ENCODE data around the gene TXNDC17.
"Not testable (repeated sequence)": the region's sequence is repeated elsewhere in the genome, so short reads cannot be mapped to it uniquely, and the experiment has no call there.

The TXNDC17 gene

DNA sequence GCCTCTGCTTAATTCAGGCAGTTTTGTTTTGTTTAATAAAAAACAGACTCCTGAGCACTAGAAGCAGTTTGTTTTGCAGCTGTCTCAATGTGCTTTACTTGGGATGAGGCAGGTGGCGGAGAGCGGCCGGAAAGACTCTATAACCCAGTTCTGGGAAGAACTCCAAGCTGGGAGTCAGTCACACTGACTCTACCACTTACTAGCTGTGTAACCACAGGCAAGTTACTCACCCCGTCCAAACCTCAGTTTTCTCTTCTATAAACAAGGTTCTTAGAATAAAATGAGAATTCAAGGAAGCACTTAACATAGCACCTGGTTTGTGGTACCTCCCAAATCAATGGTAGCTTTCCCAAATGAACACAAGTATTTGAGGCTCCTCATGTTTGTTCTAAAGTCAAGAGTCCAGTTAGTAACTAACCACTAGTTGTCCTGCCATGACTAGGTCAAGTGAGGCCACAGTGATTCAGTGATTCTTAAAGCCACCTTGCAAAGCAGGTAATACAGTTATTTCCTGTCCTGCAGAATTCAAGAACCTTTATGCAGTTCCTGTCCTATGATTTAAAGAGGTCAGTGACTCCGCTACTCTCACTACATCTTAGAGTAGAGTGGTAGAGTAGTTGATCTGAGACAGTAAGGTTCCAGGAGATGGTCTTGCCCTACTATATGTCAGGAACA is 2.7 kb downstream of the TXNDC17 start:
- no peak overlapping the region for H3K4me3 ChIP-seq (ENCODE audit: low read depth, low read length)
- DNase-seq (ENCODE audit: low read depth), result no peak
- TF ChIP-seq POLR2A (IDR thresholded peaks at IDR 0.05; ENCODE audit: extremely low read depth, insufficient read length) (no peak), MYC (IDR thresholded peaks at IDR 0.05; ENCODE audit: low read depth, low read length) (no peak)
- TF ChIP-seq, protein P1, sequence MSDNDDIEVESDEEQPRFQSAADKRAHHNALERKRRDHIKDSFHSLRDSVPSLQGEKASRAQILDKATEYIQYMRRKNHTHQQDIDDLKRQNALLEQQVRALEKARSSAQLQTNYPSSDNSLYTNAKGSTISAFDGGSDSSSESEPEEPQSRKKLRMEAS (IDR thresholded peaks at IDR 0.05; ENCODE audit: low read depth, low read length), result no peak
- TF ChIP-seq, protein P2, sequence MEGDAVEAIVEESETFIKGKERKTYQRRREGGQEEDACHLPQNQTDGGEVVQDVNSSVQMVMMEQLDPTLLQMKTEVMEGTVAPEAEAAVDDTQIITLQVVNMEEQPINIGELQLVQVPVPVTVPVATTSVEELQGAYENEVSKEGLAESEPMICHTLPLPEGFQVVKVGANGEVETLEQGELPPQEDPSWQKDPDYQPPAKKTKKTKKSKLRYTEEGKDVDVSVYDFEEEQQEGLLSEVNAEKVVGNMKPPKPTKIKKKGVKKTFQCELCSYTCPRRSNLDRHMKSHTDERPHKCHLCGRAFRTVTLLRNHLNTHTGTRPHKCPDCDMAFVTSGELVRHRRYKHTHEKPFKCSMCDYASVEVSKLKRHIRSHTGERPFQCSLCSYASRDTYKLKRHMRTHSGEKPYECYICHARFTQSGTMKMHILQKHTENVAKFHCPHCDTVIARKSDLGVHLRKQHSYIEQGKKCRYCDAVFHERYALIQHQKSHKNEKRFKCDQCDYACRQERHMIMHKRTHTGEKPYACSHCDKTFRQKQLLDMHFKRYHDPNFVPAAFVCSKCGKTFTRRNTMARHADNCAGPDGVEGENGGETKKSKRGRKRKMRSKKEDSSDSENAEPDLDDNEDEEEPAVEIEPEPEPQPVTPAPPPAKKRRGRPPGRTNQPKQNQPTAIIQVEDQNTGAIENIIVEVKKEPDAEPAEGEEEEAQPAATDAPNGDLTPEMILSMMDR (IDR thresholded peaks at IDR 0.05; ENCODE audit: low read depth, low read length), result no peak

DNA sequence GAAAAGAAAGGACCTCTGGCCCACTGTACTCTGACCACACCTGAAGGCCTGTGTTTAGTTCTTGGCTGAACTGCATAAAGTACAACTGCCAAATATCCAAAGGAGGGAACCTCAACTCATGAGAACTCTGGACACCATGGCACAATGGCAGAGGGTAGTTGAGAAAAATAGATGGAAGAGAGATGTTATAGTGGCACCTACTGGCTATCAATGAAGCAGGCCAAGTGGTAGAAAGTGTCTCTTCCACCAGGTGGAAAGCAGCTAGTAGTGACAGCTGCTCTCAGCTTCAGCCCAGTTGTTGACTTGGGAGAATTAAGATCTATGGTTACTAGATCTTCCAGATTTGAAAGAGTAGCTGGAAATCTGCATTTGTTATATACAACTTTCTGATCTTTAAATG is 7.3 kb downstream of the TXNDC17 start:
- no peak overlapping the region for H3K4me3 ChIP-seq (ENCODE audit: low read depth, low read length)
- peak; percentile 42 for DNase-seq (ENCODE audit: low read depth)
- TF ChIP-seq POLR2A (IDR thresholded peaks at IDR 0.05; ENCODE audit: extremely low read depth, insufficient read length), result no peak
- TF ChIP-seq, protein P2 (IDR thresholded peaks at IDR 0.05; ENCODE audit: low read depth, low read length), result peak; percentile 22

DNA sequence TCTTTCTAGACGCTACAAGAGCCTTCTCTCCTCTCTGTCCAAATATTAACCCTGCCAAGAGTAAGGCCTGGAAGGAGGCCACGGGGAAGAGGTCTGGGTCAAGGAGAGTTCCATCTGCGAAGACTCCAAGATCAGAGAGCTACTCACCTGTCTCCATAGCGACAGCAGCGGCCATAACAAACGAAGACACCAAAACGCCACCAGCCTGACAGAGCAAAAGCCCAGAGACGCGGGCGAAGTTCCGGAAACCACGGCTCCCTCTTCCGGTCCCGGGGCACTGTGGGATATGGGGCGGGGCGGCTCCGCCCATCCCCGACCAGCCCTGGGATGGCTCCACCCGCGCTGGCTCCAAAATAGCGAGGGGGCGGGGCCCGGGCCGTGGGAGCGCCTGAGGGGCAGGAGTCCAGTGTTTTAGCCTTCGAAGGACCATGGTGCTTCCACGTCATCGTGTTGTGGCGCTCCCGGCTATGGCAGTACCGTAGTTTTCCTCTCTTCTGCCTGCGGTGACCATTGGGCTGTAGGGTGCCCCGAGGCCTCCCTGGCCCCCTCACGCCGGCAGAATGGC is 10.6 kb downstream of the TXNDC17 start, which contains the start of the genes C17orf100 and MED31:
C17orf100 (plus strand) TSS at position 409 of the 565 bp plus-strand sequence; CDS start at position 561, 152 bp downstream.
MED31 (minus strand) TSS at position 252 of the 565 bp plus-strand sequence; CDS start at position 175, 77 bp downstream.
- DNase-seq (ENCODE audit: low read depth), result peak; percentile 89
- TF ChIP-seq MYC (IDR thresholded peaks at IDR 0.05; ENCODE audit: low read depth, low read length) (no peak), POLR2A (IDR thresholded peaks at IDR 0.05; ENCODE audit: extremely low read depth, insufficient read length) (peak; percentile 56)
- TF ChIP-seq, protein P1 (IDR thresholded peaks at IDR 0.05; ENCODE audit: low read depth, low read length), result 0 out of 2 replicates have a peak, but pooled peaks have one; percentile 15
- peak within 1 kb of the TSS; percentile 98 for H3K4me3 ChIP-seq (ENCODE audit: low read depth, low read length)

DNA sequence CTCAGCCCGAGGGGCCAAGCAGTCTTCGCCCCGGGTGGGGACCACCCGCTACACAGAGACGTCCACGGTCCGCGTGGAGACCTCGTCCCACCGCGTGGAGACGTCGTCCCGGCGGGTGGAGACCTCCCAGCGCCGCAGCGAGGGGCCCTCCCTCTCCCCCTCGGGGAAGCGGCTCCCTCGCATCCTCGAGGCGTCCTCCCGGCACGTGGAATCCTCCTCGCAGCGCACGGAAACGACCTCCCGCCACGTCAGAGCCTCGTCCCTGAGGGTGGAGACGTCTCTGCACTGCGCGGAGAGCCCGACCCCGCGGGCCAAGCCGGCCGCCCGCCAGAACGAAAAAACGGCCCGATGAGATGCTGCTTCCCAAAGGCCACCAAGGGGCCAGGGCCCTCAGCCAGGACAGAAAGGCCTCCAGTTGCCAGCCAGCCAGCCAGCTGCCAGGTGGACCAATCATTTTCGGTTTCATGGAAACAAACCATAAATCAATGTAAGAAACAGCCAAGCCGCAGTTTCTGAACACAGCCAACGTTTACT is 11.1 kb downstream of the TXNDC17 start:
- TF ChIP-seq MYC (IDR thresholded peaks at IDR 0.05; ENCODE audit: low read depth, low read length) (no peak), POLR2A (IDR thresholded peaks at IDR 0.05; ENCODE audit: extremely low read depth, insufficient read length) (no peak)
- TF ChIP-seq, protein P1 (IDR thresholded peaks at IDR 0.05; ENCODE audit: low read depth, low read length), result no peak
- TF ChIP-seq, protein P2 (IDR thresholded peaks at IDR 0.05; ENCODE audit: low read depth, low read length), result no peak
- peak overlapping the region; percentile 44 for H3K4me3 ChIP-seq (ENCODE audit: low read depth, low read length)
- DNase-seq (ENCODE audit: low read depth), result no peak

DNA sequence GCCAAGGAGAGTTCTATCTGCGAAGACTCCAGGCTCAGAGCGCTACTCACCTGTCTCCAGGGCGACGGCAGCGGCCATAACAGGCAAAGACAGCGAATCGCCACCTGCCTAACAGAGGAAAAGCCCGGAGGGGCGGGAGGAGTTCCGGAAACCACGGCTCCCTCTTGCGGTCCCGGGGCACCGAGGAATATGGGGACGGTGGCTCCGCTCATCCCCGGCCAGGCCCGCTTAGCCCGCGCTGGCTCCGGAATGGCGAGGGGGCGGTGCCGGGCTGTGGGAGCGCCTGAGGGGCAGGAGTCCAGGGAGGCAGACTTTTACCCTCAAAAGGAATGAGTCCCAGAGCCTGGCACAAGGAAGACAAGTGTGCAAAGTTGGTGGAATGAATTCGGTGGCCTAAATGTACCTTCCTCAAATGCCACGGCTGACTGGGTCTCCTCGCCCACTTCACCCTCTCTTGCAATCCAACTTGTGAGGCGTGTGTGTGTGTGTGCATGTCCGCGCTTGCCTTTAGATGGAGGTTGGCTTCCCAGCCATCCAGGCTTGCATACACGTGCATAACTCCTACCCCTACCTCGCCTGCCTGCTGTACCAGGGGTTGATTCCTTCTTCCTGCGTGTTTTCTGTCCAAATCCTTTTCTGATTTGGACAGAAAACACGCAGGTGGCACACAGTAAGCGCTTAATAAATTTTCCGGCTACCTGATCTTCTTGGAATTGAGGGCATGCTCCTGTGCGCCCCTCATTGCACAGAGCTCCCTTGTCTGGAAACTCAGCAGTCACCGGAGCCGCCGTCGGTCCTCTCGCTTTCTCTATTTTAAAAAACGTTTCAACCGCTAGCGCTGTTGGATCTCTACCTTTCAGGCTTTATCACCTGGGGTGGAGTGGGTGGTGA is 14.2 kb downstream of the TXNDC17 start:
- DNase-seq (ENCODE audit: low read depth), result peak; percentile 26
- H3K4me3 ChIP-seq (ENCODE audit: low read depth, low read length), result no peak overlapping the region
- TF ChIP-seq, protein P2 (IDR thresholded peaks at IDR 0.05; ENCODE audit: low read depth, low read length), result no peak
- TF ChIP-seq, protein P1 (IDR thresholded peaks at IDR 0.05; ENCODE audit: low read depth, low read length), result no peak
- TF ChIP-seq MYC (IDR thresholded peaks at IDR 0.05; ENCODE audit: low read depth, low read length) (no peak), POLR2A (IDR thresholded peaks at IDR 0.05; ENCODE audit: extremely low read depth, insufficient read length) (no peak)

DNA sequence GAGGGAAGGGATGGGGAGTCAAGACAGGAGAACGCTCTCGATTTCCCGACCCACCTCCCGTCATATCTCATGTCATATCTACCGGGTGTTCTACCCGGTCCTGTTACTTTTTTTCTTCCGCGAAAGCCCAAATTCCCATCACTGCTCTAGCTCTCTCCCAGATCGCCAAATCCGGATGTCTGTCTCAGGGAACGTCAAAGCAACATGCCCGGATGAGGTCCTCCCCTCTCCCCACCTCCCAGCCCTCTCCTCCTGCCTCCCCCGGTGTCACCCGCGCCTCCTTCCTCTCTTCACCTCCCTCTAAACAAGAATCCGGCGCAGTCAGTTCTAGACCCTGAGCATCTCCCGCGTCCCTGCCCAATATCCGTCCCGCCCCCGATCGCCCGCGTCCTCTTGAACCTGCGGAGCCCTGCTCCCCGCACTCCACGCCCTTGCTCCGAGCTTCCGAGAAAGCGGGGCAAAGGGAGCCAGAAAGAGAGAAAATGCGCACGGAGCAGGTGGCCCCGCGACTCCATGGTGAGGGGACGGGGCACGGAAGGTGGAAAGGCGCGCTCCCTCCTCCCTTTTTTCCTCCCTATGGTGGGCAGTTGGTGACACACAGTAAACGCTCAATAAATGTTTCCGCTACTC is 15.0 kb downstream of the TXNDC17 start:
- not testable (repeated sequence) for H3K4me3 ChIP-seq (ENCODE audit: low read depth, low read length); DNase-seq (ENCODE audit: low read depth)

DNA sequence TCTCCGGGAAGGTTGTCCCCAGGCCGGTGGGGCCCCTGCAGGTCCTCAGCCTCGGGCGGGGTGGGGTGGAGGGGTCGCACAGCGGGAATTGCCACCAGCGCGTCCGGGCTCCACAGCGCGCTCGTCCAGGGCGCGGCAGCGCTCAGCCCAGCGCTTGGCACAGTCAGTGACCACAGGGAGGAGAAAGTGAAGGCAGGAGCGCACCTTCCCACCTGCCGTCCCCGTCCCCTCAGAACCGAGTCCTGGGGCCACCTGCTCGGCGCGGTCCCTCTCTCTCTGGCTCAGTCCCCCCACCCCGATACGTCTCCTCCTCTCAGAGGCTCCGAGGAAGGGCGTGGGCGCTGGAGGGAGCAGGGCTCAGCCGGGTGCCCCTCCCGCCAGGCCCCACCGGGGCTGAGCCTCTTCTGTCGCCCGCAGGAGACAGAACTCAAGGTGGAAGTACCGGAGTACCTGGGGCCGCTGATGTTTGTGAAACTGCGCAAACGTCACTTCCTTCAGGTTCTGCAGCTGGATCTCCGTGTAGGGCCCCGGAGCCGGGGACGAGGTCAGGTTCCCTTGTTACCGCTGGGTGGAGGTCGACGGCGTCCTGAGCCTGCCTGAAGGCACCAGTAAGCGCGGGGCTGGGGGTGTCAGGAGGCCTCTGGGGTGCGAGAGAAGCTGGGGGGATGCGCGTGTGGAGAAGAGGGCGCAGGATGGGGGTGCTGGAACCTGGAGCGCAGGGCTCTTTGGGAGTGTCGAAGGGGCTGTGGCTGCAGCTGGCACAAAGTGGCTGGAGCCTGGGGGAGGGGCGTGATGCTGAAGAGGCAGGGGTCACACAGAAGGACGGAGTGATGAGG is 16.2 kb downstream of the TXNDC17 start:
- DNase-seq (ENCODE audit: low read depth); H3K4me3 ChIP-seq (ENCODE audit: low read depth, low read length): not testable (repeated sequence)

All from NB4 (cell line).